NB4 (cell line): ENCODE results near the gene MED7.

Source experiments
- DNase-seq: peaks from one replicate; pipeline ENCODE4 v3.0.0; 2010; ENCODE audit warnings: low read depth
- H3K4me3 ChIP-seq: one replicate; pipeline ENCODE4 v1.5.1; 2011; ENCODE audit warnings: mild to moderate bottlenecking, low read depth, low read length, moderate library complexity
- CTCF ChIP-seq: IDR thresholded peaks from one replicate; pipeline ENCODE4 v1.5.1; 2012; ENCODE audit warnings: low read depth, low read length
- MAX ChIP-seq: IDR thresholded peaks from 2 replicates; pipeline ENCODE4 v1.6.1; 2011; ENCODE audit warnings: low read depth, low read length
- MYC ChIP-seq: IDR thresholded peaks from 2 replicates; pipeline ENCODE4 v1.6.1; 2011; ENCODE audit warnings: low read depth, low read length
- POLR2A ChIP-seq: IDR thresholded peaks from 2 replicates; pipeline ENCODE4 v1.6.1; 2011; ENCODE audit warnings: mild to moderate bottlenecking; ENCODE audit not compliant: insufficient read length; ENCODE audit errors: extremely low read depth

MED7 gene

GRCh38 chr5:157137691-157138090 lies 5.0 kb downstream of the MED7 start:
- H3K4me3 ChIP-seq = no peak overlapping the region
- no peak for DNase-seq
- no peak for TF ChIP-seq POLR2A
- TF ChIP-seq CTCF = no peak
- TF ChIP-seq MAX = no peak
- no peak for TF ChIP-seq MYC

DNA sequence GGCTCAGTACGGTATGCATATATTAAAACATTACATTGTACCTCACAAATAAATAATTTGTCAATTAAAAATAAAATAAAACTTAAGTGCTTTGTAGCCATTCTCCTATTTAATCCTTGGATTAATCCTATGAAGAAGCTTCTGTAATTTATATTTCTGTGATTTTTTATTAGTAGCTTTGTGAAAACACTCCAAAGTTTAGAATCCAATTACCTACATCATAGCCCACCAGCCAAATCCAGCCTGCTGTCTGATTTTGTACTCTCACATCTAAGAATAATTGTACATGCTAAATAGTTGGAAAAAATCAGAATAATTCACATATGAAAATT lies 10.4 kb downstream of the MED7 start:
- TF ChIP-seq MYC (no peak), CTCF (no peak)
- no peak overlapping the region for H3K4me3 ChIP-seq
- no peak for DNase-seq

GRCh38 chr5:157130925-157131324 lies 11.7 kb downstream of the MED7 start:
- H3K4me3 ChIP-seq = no peak overlapping the region
- TF ChIP-seq MAX (no peak), MYC (no peak), POLR2A (no peak), CTCF (no peak)
- DNase-seq = peak; percentile 55

DNA sequence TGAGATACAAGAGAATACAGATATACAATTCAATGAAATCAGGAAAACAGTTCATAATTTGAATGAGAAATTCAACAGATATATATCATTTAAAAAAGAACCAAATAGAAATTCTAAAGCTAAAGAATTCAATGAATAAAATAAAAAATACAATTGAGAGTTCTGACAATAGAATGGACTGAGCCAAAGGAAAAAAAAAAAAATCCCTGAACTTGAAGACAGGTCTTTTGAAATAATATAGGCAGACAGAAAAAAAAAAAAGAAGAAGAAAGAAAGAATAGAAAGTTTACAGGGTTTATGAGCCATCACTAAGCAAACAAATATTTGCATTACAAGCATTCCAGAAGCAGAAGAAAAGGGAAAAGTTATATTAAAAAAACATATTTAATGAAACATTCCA lies 21.0 kb downstream of the MED7 start:
- TF ChIP-seq POLR2A (no peak), MAX (no peak), CTCF (no peak), MYC (no peak)
- DNase-seq = no peak
- H3K4me3 ChIP-seq = no peak overlapping the region

DNA sequence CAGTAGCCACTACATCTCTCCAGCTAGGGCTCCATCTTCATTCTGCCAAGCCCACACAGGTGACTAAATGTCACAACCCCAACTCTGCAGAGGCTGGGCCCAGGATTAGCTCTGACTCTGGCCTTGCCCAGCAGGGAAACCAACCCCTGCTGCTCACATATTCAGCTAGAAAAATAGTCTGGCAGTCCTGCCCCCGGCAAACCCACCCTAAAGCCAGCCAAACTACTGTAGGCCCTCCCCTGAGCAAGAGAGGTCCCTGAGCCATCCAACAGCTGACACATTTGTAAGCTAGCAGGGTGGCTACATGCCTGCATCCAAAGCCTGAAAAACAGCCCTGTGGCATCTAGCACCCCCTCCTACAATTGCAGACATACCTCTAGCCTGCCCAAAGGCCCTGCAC lies 22.6 kb downstream of the MED7 start:
- no peak for DNase-seq
- no peak overlapping the region for H3K4me3 ChIP-seq
- TF ChIP-seq MYC (no peak), POLR2A (no peak), MAX (no peak), CTCF (no peak)

GRCh38 chr5:157116483-157116954 lies 26.1 kb downstream of the MED7 start:
- no peak for TF ChIP-seq MYC
- TF ChIP-seq POLR2A = no peak
- no peak for TF ChIP-seq MAX
- TF ChIP-seq CTCF = no peak
- no peak overlapping the region for H3K4me3 ChIP-seq
- DNase-seq = no peak
